PFSK-1 (cell line): ENCODE data around the gene MLKL.

Experiments
- TAF1 ChIP-seq: IDR thresholded peaks from 2 replicates; pipeline ENCODE4 v1.6.1; 2012; ENCODE audit warnings: low read length, control low read depth, borderline replicate concordance; ENCODE audit not compliant: insufficient read depth
- TF ChIP-seq, protein P1 (sequence below), 2 experiments: IDR thresholded peaks; 2 replicates each; pipeline versions ENCODE4 v1.6.1 to v1.8.0; 2011 to 2012; ENCODE audit warnings: low read depth in 2 of 2, low read length in 2 of 2, control low read depth in 1 of 2, inconsistent platforms in 1 of 2, mild to moderate bottlenecking in 1 of 2, moderate library complexity in 1 of 2; ENCODE audit not compliant: insufficient read depth in 1 of 2

DNA sequence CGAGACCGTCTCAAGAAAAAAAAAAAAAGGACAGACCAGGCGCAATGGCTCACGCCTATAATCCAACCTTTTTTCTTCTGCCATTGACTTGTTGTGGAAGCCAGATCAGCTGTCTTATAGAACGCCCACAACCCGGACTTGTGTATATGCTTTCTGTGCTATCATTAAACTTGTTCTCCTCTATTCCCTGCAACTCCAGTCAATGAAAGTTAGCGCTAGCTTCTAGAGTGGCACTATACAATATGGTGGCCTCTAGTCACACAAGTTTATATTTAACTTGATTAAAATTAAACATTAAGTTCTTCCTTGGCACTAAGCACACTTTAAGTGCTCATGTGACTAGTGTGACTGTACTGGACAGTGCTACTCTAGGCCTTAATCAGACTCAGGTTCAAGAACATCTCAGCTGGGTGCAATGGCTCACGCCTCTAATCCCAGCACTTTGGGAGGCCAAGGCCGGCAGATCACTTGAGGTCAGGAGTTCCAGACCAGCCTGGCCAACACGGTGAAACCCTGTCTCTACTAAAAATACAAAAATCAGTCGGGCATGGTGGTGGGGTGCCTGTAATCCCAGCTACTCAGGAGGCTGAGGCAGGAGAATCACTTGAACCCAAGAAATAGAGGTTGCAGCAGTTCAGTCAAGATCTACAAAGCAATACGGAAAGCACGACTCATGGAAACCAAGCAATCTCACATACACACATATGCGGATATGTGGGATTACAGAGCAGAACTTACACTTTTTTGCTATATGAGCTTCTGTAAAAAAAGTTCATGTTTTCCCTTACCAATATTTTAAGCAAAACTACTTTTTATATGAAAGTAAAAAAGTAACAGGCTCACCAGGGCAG lies 74.9 kb downstream of the MLKL start:
- TF ChIP-seq TAF1: no peak
- TF ChIP-seq, protein P1, sequence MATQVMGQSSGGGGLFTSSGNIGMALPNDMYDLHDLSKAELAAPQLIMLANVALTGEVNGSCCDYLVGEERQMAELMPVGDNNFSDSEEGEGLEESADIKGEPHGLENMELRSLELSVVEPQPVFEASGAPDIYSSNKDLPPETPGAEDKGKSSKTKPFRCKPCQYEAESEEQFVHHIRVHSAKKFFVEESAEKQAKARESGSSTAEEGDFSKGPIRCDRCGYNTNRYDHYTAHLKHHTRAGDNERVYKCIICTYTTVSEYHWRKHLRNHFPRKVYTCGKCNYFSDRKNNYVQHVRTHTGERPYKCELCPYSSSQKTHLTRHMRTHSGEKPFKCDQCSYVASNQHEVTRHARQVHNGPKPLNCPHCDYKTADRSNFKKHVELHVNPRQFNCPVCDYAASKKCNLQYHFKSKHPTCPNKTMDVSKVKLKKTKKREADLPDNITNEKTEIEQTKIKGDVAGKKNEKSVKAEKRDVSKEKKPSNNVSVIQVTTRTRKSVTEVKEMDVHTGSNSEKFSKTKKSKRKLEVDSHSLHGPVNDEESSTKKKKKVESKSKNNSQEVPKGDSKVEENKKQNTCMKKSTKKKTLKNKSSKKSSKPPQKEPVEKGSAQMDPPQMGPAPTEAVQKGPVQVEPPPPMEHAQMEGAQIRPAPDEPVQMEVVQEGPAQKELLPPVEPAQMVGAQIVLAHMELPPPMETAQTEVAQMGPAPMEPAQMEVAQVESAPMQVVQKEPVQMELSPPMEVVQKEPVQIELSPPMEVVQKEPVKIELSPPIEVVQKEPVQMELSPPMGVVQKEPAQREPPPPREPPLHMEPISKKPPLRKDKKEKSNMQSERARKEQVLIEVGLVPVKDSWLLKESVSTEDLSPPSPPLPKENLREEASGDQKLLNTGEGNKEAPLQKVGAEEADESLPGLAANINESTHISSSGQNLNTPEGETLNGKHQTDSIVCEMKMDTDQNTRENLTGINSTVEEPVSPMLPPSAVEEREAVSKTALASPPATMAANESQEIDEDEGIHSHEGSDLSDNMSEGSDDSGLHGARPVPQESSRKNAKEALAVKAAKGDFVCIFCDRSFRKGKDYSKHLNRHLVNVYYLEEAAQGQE (IDR thresholded peaks at IDR 0.05; ENCODE audit: insufficient read depth in 1 of 2, low read depth in 2 of 2, low read length in 2 of 2): no peak
